IMR-90 (cell line): ENCODE data around the gene ADGRL1. TPM values are rescaled to one million over a fixed set of nuclear protein-coding genes. Genes with fewer than 3 reads are reported as not detected.

Experiments
- ATAC-seq: fragments of 200-7000 bp; cut with Tn5 transposase; 2 replicates; pipeline ENCODE4 v1.9.1; 2020; ENCODE audit warnings: low read depth, mild to moderate bottlenecking, moderate library complexity
- BruUV-seq: library from RNA; stranded (reverse); fragments of 400-500 nt; replicated peaks from 2 replicates; lab custom pipeline; 2021; lab: Mats Ljungman, UMichigan
- CTCF ChIA-PET: fragments of 300-600 bp; formaldehyde crosslinking; extraction: SDS; loops from one replicate; lab custom pipeline; 2021; ENCODE audit warnings: antibody characterized with exemption; lab: Yijun Ruan, JAX
- POLR2A ChIA-PET: fragments of 300-600 bp; sonication (Branson Sonifier 250); formaldehyde crosslinking; loops from one replicate; lab custom pipeline; 2022; ENCODE audit warnings: antibody characterized with exemption; ENCODE audit not compliant: unreplicated experiment; lab: Charles Lee
- DNase-seq: peaks from one replicate; pipeline ENCODE4 v3.0.0; 2013
- H2AFZ ChIP-seq: replicated peaks from 2 replicates; pipeline ENCODE3; 2013; ENCODE audit warnings: low read length, mild to moderate bottlenecking; ENCODE audit not compliant: poor library complexity
- H2AK5ac ChIP-seq: 2 replicates; pipeline ENCODE4 v1.6.1; 2013; ENCODE audit warnings: low read depth, low read length, inconsistent platforms
- H2AK9ac ChIP-seq: replicated peaks from 2 replicates; pipeline ENCODE3; 2013; ENCODE audit warnings: mild to moderate bottlenecking, low read depth, low read length, moderate library complexity; ENCODE audit not compliant: poor library complexity
- H2BK120ac ChIP-seq: 2 replicates; pipeline ENCODE4 v1.6.1; 2013; ENCODE audit warnings: low read depth, low read length, inconsistent platforms
- H2BK15ac ChIP-seq: 3 replicates; pipeline ENCODE4 v1.6.1; 2013; ENCODE audit warnings: low read depth, low read length, inconsistent platforms
- H2BK20ac ChIP-seq: 2 replicates; pipeline ENCODE4 v1.6.1; 2013; ENCODE audit warnings: low read depth, mild to moderate bottlenecking, inconsistent platforms, low read length, moderate library complexity
- H2BK5ac ChIP-seq: 2 replicates; pipeline ENCODE4 v1.6.1; 2013; ENCODE audit warnings: mild to moderate bottlenecking, low read depth, low read length, inconsistent platforms; ENCODE audit not compliant: poor library complexity, severe bottlenecking
- H3K14ac ChIP-seq: replicated peaks from 2 replicates; pipeline ENCODE4 v1.6.1; 2013; ENCODE audit warnings: low read depth, low read length, inconsistent platforms
- H3K18ac ChIP-seq: 2 replicates; pipeline ENCODE4 v1.6.1; 2013; ENCODE audit warnings: low read depth, low read length, control low read depth
- H3K23ac ChIP-seq: 2 replicates; pipeline ENCODE4 v1.6.1; 2013; ENCODE audit warnings: low read depth, low read length, inconsistent platforms
- H3K27ac ChIP-seq: 2 replicates; pipeline ENCODE4 v1.5.1; 2013; ENCODE audit warnings: mild to moderate bottlenecking, control low read depth, low read length; ENCODE audit not compliant: insufficient read depth
- H3K27me3 ChIP-seq: 2 replicates; pipeline ENCODE4 v1.6.1; 2013; ENCODE audit warnings: low read length; ENCODE audit not compliant: control insufficient read depth, insufficient read depth
- H3K36me3 ChIP-seq: 2 replicates; pipeline ENCODE4 v1.6.1; 2013; ENCODE audit warnings: low read length, mixed read lengths; ENCODE audit not compliant: control insufficient read depth, insufficient read depth
- H3K4ac ChIP-seq: 2 replicates; pipeline ENCODE4 v1.6.1; 2013; ENCODE audit warnings: low read depth, low read length, inconsistent platforms
- H3K4me1 ChIP-seq: 2 replicates; pipeline ENCODE4 v1.6.1; 2013; ENCODE audit warnings: low read length, mixed read lengths; ENCODE audit not compliant: control insufficient read depth, insufficient read depth
- H3K4me2 ChIP-seq: 2 replicates; pipeline ENCODE4 v1.6.1; 2013; ENCODE audit warnings: low read depth, mild to moderate bottlenecking, control low read depth, low read length, moderate library complexity
- H3K4me3 ChIP-seq: 2 replicates; pipeline ENCODE4 v1.5.1; 2013; ENCODE audit warnings: low read depth, mild to moderate bottlenecking, control low read depth, low read length, moderate library complexity; ENCODE audit not compliant: insufficient read depth
- H3K56ac ChIP-seq: 2 replicates; pipeline ENCODE4 v1.6.1; 2013; ENCODE audit warnings: low read length, inconsistent platforms; ENCODE audit not compliant: insufficient read depth; ENCODE audit errors: extremely low read depth
- H3K79me1 ChIP-seq, 2 experiments: 2 replicates each; pipeline ENCODE4 v1.6.1; 2013; ENCODE audit warnings: low read length in 2 of 2, inconsistent platforms in 1 of 2, low read depth in 1 of 2
- H3K9ac ChIP-seq: 2 replicates; pipeline ENCODE4 v1.6.1; 2013; ENCODE audit warnings: low read depth, low read length, control low read depth
- H3K9me1 ChIP-seq: 2 replicates; pipeline ENCODE4 v1.6.1; 2013; ENCODE audit warnings: low read length, inconsistent platforms; ENCODE audit not compliant: insufficient read depth
- H3K9me3 ChIP-seq: 2 replicates; pipeline ENCODE4 v1.6.1; 2013; ENCODE audit warnings: low read length; ENCODE audit not compliant: control insufficient read depth, insufficient read depth
- H4K20me1 ChIP-seq: 2 replicates; pipeline ENCODE4 v1.6.1; 2013; ENCODE audit warnings: low read length, inconsistent platforms; ENCODE audit not compliant: insufficient read depth
- H4K5ac ChIP-seq: 2 replicates; pipeline ENCODE4 v1.6.1; 2013; ENCODE audit warnings: mild to moderate bottlenecking, low read depth, low read length, control low read depth
- H4K8ac ChIP-seq, 2 experiments: 2 replicates each; pipeline ENCODE4 v1.6.1; 2013; ENCODE audit warnings: low read depth in 2 of 2, low read length in 2 of 2, control low read depth in 1 of 2, inconsistent platforms in 1 of 2
- H4K91ac ChIP-seq: 2 replicates; pipeline ENCODE4 v1.6.1; 2013; ENCODE audit warnings: low read depth, low read length, inconsistent platforms; ENCODE audit not compliant: insufficient read depth
- BHLHE40 ChIP-seq: fragments of 150-350 bp; IDR thresholded peaks from 2 replicates; pipeline ENCODE4 v1.6.1; 2016; ENCODE audit warnings: mild to moderate bottlenecking, low read depth, low read length
- CEBPB ChIP-seq: IDR thresholded peaks from 2 replicates; pipeline ENCODE4 v1.6.1; 2012; ENCODE audit warnings: low read depth, low read length, improper control_type of control experiment
- CHD1 ChIP-seq: IDR thresholded peaks from 2 replicates; pipeline ENCODE4 v1.6.1; 2012; ENCODE audit warnings: low read depth, low read length, improper control_type of control experiment
- FOS ChIP-seq: fragments of 150-350 bp; IDR thresholded peaks from 2 replicates; pipeline ENCODE4 v1.6.1; 2016; ENCODE audit warnings: low read depth, low read length
- MAFK ChIP-seq: IDR thresholded peaks from 2 replicates; pipeline ENCODE4 v1.6.1; 2012; ENCODE audit warnings: low read depth, low read length, improper control_type of control experiment
- MAZ ChIP-seq: IDR thresholded peaks from 2 replicates; pipeline ENCODE4 v1.6.1; 2012; ENCODE audit warnings: low read depth, mild to moderate bottlenecking, low read length, improper control_type of control experiment, moderate library complexity, borderline replicate concordance
- MXI1 ChIP-seq: IDR thresholded peaks from 2 replicates; pipeline ENCODE4 v1.6.1; 2012; ENCODE audit warnings: low read depth, mild to moderate bottlenecking, low read length, moderate library complexity, borderline replicate concordance
- NFE2L2 ChIP-seq: fragments of 150-350 bp; IDR thresholded peaks from 2 replicates; pipeline ENCODE4 v1.6.1; 2016; ENCODE audit warnings: low read depth, mild to moderate bottlenecking, low read length
- POLR2A ChIP-seq: IDR thresholded peaks from 2 replicates; pipeline ENCODE4 v1.6.1; 2012; ENCODE audit warnings: mild to moderate bottlenecking, low read depth, low read length
- RAD21 ChIP-seq: IDR thresholded peaks from 2 replicates; pipeline ENCODE4 v1.6.1; 2012; ENCODE audit warnings: low read length, improper control_type of control experiment
- RCOR1 ChIP-seq: IDR thresholded peaks from 2 replicates; pipeline ENCODE4 v1.6.1; 2012; ENCODE audit warnings: mild to moderate bottlenecking, low read length, improper control_type of control experiment; ENCODE audit not compliant: insufficient replicate concordance
- RFX5 ChIP-seq: IDR thresholded peaks from 2 replicates; pipeline ENCODE4 v1.8.0; 2012; ENCODE audit warnings: low read depth, mild to moderate bottlenecking, low read length, moderate library complexity
- SMC3 ChIP-seq: fragments of 150-350 bp; IDR thresholded peaks from 2 replicates; pipeline ENCODE4 v1.6.1; 2016; ENCODE audit warnings: low read depth, mild to moderate bottlenecking, antibody characterized with exemption, low read length, moderate library complexity
- WGBS, 2 experiments: methylation state at CpG; one replicate each; pipeline versions ENCODE4 v1.1.5 to v1.1.7; 2013; ENCODE audit warnings: missing lambda C conversion rate in 2 of 2; ENCODE audit not compliant: insufficient read length in 1 of 2; ENCODE audit errors: extremely low coverage in 2 of 2; 5-methylcytosine and 5-hydroxymethylcytosine counted together
- dilution Hi-C: fragments of 300-500 bp; cut with HindIII; formaldehyde crosslinking; loops from one replicate; pipeline ENCODE4 v1.14.3; 2018; ENCODE audit warnings: low sequenced_read_pairs; ENCODE audit not compliant: unreplicated experiment
- in situ Hi-C: fragments of 300-500 bp; cut with MboI; formaldehyde crosslinking; loops from 3 replicates; pipeline ENCODE4 v1.14.3; 2019; ENCODE audit warnings: low sequenced_read_pairs, inconsistent platforms, mixed read lengths
- intact Hi-C: fragments of 100-400 bp; cut with micrococcal nuclease; formaldehyde crosslinking; loops from 2 replicates; pipeline ENCODE4 v1.10.0; 2022
- polyA plus RNA-seq, 3 experiments: library from polyadenylated mRNA; depleted of rRNA; stranded (reverse); fragments of >200 nt; gene quantifications; 2 replicates each; pipeline ENCODE4 v1.2.3, GENCODE V29; 2012; ENCODE audit warnings: low replicate concordance in 1 of 3
- total RNA-seq: library from RNA; depleted of rRNA; stranded (reverse); fragments of >200 nt; gene quantifications from 2 replicates; pipeline ENCODE4 v1.2.3, GENCODE V29; 2012
- TF ChIP-seq, protein P1 (sequence below): conservative IDR thresholded peaks from 2 replicates; pipeline ENCODE4 v1.5.1; 2012; ENCODE audit warnings: mild to moderate bottlenecking, low read depth, low read length, improper control_type of control experiment
- TF ChIP-seq, protein P2 (sequence below): fragments of 150-350 bp; IDR thresholded peaks from 2 replicates; pipeline ENCODE4 v1.6.1; 2017; ENCODE audit warnings: mild to moderate bottlenecking, antibody characterized with exemption, low read length, low read depth
- TF ChIP-seq, protein P3 (sequence below): fragments of 150-350 bp; IDR thresholded peaks from 2 replicates; pipeline ENCODE4 v1.6.1; 2016; ENCODE audit warnings: low read depth, mild to moderate bottlenecking, low read length, moderate library complexity, borderline replicate concordance

Gene ADGRL1
- total and polyA plus RNA-seq, 2 of the 4 experiments (the other 2 are of a cell fraction), result 0.72 to 2.2 TPM

DNA sequence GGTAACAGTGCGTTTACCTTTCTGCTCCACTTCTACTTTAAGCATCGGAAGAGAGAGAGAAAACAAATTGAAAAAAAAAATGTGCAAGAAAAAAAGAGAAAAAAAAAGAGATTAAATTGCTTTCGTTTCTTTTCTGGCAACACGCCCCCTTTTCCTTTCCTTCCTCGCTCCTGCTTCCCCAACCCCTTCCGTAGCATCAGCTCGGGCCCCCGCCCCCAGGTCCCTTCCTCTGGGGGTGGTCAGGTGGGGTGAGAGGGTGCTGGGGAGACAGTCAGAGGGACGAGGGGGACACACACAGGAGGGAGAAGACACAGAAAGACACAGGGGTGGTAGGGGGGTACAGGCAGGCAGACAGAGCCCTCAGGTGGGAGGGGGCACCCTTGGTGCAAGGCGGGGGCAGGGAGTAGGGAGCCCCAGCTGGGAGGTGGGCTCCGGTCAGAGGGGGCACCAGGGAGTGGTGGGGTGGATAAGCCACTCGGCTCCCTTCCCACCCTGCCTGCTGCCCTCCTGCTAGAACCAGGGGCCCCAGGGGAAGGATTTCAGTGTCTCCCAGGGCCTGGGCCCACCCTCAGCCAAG lies 38.9 kb downstream of the ADGRL1 start:
- Histone ChIP-seq H3K79me1 (no peaks in the 10 kb centered on the region), H3K27me3 (peaks cover 3% of the 10 kb centered on the region; the same call in 1 of the 2 replicates), H3K56ac (no peak overlapping the region), H2AK5ac (no peak overlapping the region), H3K36me3 (peaks cover 2% of the 10 kb centered on the region; the same call in 1 of the 2 replicates), H2BK20ac (no peak overlapping the region), H3K9me3 (no peaks in the 10 kb centered on the region), H4K8ac (no peak overlapping the region), H3K9me1 (no peaks in the 10 kb centered on the region), H2BK120ac (no peak overlapping the region), H2BK15ac (no peak overlapping the region), H4K91ac (no peak overlapping the region), H2BK5ac (no peak overlapping the region), H3K27ac (no peak overlapping the region), H3K4me3 (no peak overlapping the region), H3K18ac (no peak overlapping the region), H3K14ac (no peak overlapping the region), H4K5ac (no peak overlapping the region), H2AK9ac (no peak overlapping the region), H3K4me2 (no peak overlapping the region), H3K4ac (no peak overlapping the region), H3K9ac (no peak overlapping the region), H3K23ac (no peak overlapping the region), H3K4me1 (no peaks in the 10 kb centered on the region; the same call in 1 of the 2 replicates), H4K20me1 (no peaks in the 10 kb centered on the region), H2AFZ (no peak overlapping the region)
- ChIA-PET POLR2A (no interaction called here), CTCF (no interaction called here)
- BruUV-seq, result no TSS peak
- DNase-seq (no peak), ATAC-seq (no peak)
- whole genome bisulfite sequencing, 2 experiments, result no CpG with 5 or more reads among the region's 12 CpGs
- no peak for TF ChIP-seq MXI1
- TF ChIP-seq, protein P1, sequence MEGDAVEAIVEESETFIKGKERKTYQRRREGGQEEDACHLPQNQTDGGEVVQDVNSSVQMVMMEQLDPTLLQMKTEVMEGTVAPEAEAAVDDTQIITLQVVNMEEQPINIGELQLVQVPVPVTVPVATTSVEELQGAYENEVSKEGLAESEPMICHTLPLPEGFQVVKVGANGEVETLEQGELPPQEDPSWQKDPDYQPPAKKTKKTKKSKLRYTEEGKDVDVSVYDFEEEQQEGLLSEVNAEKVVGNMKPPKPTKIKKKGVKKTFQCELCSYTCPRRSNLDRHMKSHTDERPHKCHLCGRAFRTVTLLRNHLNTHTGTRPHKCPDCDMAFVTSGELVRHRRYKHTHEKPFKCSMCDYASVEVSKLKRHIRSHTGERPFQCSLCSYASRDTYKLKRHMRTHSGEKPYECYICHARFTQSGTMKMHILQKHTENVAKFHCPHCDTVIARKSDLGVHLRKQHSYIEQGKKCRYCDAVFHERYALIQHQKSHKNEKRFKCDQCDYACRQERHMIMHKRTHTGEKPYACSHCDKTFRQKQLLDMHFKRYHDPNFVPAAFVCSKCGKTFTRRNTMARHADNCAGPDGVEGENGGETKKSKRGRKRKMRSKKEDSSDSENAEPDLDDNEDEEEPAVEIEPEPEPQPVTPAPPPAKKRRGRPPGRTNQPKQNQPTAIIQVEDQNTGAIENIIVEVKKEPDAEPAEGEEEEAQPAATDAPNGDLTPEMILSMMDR, result no peak
- TF ChIP-seq SMC3, result no peak
- no peak for TF ChIP-seq BHLHE40
- no peak for TF ChIP-seq NFE2L2
- TF ChIP-seq POLR2A, result no peak
- TF ChIP-seq, protein P2, sequence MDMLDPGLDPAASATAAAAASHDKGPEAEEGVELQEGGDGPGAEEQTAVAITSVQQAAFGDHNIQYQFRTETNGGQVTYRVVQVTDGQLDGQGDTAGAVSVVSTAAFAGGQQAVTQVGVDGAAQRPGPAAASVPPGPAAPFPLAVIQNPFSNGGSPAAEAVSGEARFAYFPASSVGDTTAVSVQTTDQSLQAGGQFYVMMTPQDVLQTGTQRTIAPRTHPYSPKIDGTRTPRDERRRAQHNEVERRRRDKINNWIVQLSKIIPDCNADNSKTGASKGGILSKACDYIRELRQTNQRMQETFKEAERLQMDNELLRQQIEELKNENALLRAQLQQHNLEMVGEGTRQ, result no peak
- TF ChIP-seq, protein P3, sequence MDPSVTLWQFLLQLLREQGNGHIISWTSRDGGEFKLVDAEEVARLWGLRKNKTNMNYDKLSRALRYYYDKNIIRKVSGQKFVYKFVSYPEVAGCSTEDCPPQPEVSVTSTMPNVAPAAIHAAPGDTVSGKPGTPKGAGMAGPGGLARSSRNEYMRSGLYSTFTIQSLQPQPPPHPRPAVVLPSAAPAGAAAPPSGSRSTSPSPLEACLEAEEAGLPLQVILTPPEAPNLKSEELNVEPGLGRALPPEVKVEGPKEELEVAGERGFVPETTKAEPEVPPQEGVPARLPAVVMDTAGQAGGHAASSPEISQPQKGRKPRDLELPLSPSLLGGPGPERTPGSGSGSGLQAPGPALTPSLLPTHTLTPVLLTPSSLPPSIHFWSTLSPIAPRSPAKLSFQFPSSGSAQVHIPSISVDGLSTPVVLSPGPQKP, result no peak
- no peak for TF ChIP-seq RFX5
- TF ChIP-seq FOS, result no peak
- TF ChIP-seq CHD1, result no peak
- no peak for TF ChIP-seq RCOR1
- TF ChIP-seq RAD21, result no peak
- no peak for TF ChIP-seq MAZ
- TF ChIP-seq MAFK, result no peak
- TF ChIP-seq CEBPB, result no peak
- in situ Hi-C loops (no loop called here), dilution Hi-C loops (no loop called here), intact Hi-C loops (no loop called here)
